ENCODE results near the gene ACVR1B.

The ACVR1B gene

DNA sequence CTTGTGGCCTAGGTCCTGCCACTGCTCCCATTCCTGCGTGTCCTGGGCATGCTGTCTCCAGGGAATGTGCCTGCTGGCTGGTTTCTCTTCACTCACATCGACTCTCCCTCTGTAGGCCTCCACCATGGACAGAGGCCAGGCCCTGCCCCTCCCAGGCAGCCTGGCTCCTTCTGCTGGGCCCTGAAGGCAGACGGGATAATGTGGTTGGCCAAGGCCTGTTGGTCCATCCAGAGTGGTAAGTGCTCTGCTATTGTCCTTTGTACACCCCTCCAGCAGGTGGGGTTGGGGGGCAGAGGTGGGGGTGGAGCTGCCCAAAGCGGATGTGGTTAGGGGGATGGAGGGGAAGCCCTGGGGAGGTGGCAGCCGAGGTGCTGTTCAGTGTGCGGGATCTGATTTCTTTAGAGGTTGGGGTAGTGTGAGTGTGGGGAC lies 90.2 kb downstream of the ACVR1B start:
- DNase-seq: peak in 7 of 58 donors; percentile 26 to 45 (median 33)

DNA sequence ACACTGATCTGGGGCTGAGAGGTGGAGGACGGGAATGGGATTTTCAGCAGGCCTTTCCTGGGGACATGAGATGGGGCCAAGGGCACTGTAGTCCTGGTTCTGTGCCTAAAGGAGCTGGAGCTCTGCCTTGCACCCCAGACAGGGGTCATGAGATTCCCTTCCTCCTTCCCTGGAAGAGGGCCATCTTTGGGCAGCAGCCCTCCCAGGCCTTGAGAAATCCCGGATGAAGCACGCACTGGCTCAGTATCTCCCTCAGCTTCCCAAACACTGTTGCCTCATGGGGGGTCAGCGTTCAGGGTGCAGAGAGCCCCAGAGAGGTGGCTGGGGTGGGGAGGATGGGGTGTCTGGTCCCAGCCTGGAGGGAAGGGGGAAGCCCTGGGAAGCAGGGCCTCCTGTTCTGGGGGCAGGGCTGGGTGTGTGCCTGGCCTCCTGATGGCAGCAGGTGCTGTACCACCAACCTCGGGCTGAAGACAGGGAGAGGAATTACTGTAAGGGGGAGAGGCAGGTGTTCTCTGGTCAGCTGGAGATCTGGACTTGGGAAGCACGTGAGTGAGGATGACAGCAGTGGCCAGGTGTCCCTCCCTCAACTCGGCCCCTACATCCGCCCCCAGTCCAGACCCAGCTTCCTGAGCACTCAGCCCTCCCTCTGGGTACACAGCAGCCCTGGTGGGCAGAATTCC lies 91.3 kb downstream of the ACVR1B start:
- DNase-seq: no peak

DNA sequence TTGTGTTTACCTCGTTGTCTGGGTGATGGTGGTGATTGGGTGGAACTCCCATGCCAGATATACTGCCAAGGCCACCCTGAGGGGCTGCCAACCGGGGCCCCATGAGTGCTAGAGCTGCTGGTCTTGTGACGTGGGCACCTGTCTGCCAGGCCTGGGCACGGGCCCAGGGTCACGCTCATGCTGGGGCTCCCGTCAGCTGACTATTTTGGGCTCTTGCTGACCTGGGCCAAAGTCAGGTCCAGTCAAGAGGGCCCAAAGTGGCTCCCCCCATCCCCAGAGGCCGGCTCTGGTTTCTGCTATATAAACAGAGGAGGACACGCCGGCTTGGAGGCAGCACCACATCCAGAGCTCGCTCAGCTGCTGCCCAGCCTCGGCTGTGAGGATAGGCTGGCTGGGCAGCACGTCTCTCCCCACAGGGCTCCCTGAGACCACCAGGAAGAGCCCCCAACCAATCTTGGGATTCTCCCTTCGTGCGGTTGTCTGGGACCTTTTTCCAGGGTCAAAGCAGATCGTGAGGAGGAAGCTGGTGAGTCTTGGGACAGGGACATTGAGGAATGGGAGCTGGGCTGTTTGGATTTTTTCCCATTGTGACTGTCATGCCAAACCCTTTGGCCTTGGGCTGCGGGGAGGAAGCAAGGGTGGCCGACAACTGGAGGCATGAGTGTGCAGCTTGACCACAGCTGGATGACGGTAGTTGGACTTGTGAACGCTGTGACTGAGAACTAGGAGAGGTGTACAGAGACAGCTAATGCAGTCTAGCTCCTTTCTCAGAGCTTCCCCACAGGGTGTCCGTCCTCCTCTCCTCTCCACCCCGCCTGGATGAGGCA lies 92.1 kb downstream of the ACVR1B start:
- peak in 7 of 58 donors; percentile 17 to 55 (median 29) for DNase-seq

GRCh38 chr12:52044292-52044983 lies 92.9 kb downstream of the ACVR1B start:
- peak in 49 of 58 donors; percentile 25 to 87 (median 63) for DNase-seq

DNA sequence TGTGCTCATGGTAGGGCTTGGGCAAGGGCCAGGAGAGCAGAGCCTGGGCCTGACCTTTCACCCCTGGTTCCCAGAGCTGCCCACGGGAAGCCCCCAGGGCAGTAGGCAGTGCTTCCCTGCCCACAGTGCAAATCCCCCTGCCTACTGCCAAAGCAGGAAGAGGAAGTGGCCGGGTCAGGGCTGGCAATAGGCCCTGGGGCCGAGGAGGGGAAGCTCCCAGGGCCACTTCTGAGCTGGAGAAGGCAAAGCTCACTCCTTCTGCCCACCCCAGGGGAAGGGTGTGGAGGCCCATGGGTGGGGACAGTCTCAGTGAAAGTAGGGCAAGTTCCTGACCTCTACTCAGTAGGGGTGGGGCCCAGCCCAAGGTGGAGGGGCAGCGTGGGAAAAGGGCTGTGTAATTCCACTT lies 94.3 kb downstream of the ACVR1B start:
- peak in 3 of 58 donors; percentile 12 to 39 (median 33) for DNase-seq

Data from anterior cingulate cortex (tissue), 58 donors.